ENCODE measurements around the gene SLC1A1.

DNA sequence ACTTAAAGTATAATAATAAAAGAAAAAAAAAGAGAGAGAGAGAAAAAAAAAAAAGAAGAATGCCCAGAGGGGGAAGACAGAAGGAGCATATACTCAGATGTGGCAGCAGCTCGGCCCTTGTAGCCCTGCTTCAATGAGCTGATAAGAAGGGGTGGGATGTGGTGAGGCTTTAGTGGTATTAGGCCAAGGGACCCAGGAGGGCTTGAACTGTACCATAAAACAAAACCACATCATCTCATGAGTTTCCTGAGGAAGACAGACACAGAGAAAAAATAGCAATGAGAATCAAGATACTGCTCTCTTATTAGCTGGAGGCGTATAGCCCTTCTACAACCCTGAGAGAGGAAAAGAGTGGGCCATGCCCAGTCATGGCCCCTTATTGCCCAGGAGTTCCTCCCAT is 72.8 kb downstream of the SLC1A1 start:
- no peak for TF ChIP-seq EZH2 (IDR thresholded peaks at IDR 0.05; ENCODE audit: low read length, unreplicated experiment)
- TF ChIP-seq, protein P1, sequence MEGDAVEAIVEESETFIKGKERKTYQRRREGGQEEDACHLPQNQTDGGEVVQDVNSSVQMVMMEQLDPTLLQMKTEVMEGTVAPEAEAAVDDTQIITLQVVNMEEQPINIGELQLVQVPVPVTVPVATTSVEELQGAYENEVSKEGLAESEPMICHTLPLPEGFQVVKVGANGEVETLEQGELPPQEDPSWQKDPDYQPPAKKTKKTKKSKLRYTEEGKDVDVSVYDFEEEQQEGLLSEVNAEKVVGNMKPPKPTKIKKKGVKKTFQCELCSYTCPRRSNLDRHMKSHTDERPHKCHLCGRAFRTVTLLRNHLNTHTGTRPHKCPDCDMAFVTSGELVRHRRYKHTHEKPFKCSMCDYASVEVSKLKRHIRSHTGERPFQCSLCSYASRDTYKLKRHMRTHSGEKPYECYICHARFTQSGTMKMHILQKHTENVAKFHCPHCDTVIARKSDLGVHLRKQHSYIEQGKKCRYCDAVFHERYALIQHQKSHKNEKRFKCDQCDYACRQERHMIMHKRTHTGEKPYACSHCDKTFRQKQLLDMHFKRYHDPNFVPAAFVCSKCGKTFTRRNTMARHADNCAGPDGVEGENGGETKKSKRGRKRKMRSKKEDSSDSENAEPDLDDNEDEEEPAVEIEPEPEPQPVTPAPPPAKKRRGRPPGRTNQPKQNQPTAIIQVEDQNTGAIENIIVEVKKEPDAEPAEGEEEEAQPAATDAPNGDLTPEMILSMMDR (conservative IDR thresholded peaks at IDR 0.05; ENCODE audit: low read depth, low read length): no peak
